Adrenal gland (tissue), 12 donors: ENCODE measurements around the gene MVB12A. TPM values are rescaled to one million over a fixed set of nuclear protein-coding genes. Genes with fewer than 3 reads are reported as not detected.

Experiments used
- DNase-seq, 7 donors: peaks; one replicate each; pipeline ENCODE4 v3.0.0-alpha.2; 2019 to 2020
- H3K27ac ChIP-seq, 5 donors: fragments of 200-600 bp; sonication (generic) in 4 of 5; 1 replicate in 3 of 5; 2 replicates in 2 of 5; pipeline versions ENCODE4 v1.5.1 to v1.8.0; 2016 to 2020; ENCODE audit warnings: mild to moderate bottlenecking in 1 of 5
- H3K27me3 ChIP-seq: fragments of 200-600 bp; 2 replicates; pipeline ENCODE4 v1.8.0; 2021
- H3K36me3 ChIP-seq, 2 donors: fragments of 200-600 bp; replicated peaks in 1 of 2; 1 replicate in 1 of 2; 2 replicates in 1 of 2; pipeline versions ENCODE4 v1.5.1 to v1.8.0; 2018 to 2022
- H3K4me1 ChIP-seq, 2 donors: fragments of 200-600 bp; replicated peaks in 1 of 2; 1 replicate in 1 of 2; 2 replicates in 1 of 2; pipeline versions ENCODE4 v1.5.1 to v1.8.0; 2018 to 2021
- H3K4me3 ChIP-seq, 4 donors: fragments of 200-600 bp; sonication (generic) in 3 of 4; one replicate each; pipeline ENCODE4 v1.5.1; 2016 to 2018
- H3K9me3 ChIP-seq, 3 donors: fragments of 200-600 bp; sonication (generic) in 1 of 3; replicated peaks in 1 of 3; 1 replicate in 2 of 3; 2 replicates in 1 of 3; pipeline versions ENCODE4 v1.5.1 to v1.8.0; 2016 to 2021
- CTCF ChIP-seq, 6 experiments: fragments of 450-650 bp in 4 of 6; fragments of 200-600 bp in 2 of 6; sonication (generic) in 1 of 6; IDR thresholded peaks; 1 replicate in 5 of 6; 2 replicates in 1 of 6; pipeline versions ENCODE4 v1.5.1 to v1.8.0; 2016 to 2021; ENCODE audit warnings: antibody characterized with exemption in 6 of 6, mild to moderate bottlenecking in 2 of 6, moderate library complexity in 1 of 6
- POLR2A ChIP-seq, 2 donors: fragments of 450-650 bp; IDR thresholded peaks; one replicate each; pipeline ENCODE4 v1.6.1; 2017; ENCODE audit warnings: antibody characterized with exemption in 2 of 2, mild to moderate bottlenecking in 2 of 2, moderate library complexity in 1 of 2
- WGBS, 4 donors: extraction: QIAGEN DNeasy Blood & Tissue Kit in 2 of 4; methylation state at CpG; one replicate each; pipeline versions ENCODE4 v1.1.5 to v1.1.7; 2013 to 2017; 5-methylcytosine and 5-hydroxymethylcytosine counted together
- intact Hi-C, 2 donors: fragments of 100-400 bp; cut with DNase I; formaldehyde crosslinking; loops; one replicate each; pipeline versions ENCODE4 v1.14.1 to v1.15.0; 2022 to 2023
- polyA plus RNA-seq, 3 donors: library from polyadenylated mRNA; stranded (reverse); fragments of 200-250 nt in 2 of 3; fragments of 350-450 nt in 1 of 3; fragmentation: Illumina TruSeq in 1 of 3; extraction: RNeasy Lipid Tissue Mini Kit (QIAGEN cat#74804) in 1 of 3; gene quantifications; one replicate each; pipeline ENCODE4 v1.2.3, GENCODE V29; 2013 to 2014
- total RNA-seq, 9 donors: library from RNA; depleted of rRNA in 4 of 9; stranded (reverse); fragments of >200 nt in 4 of 9; fragments of 120-200 nt in 1 of 9; fragmentation: NEBNext Ultra II Directional in 1 of 9; extraction: Animal tissue kit (Norgen Biotek cat#: 25700) in 1 of 9; gene quantifications; one replicate each; pipeline versions ENCODE4 v1.1.0 to v1.2.4, GENCODE V29; 2013 to 2023
- donor health status: healthy with polysubstance abuse.
- donor health status: Bipolar disorder and iron deficiency.
- donor health status: DM: yes; HTN: yes; CAD: no.
- donor health status: DM: no; HTN: no; CAD: no.
- donor health status: DM: no; HTN: no; CAD: no.
- donor health status: DM: yes; HTN: yes; CAD: no.

The MVB12A gene
- total and polyA plus RNA-seq, 12 donors, result 17.4 to 162 (median 105) TPM

DNA sequence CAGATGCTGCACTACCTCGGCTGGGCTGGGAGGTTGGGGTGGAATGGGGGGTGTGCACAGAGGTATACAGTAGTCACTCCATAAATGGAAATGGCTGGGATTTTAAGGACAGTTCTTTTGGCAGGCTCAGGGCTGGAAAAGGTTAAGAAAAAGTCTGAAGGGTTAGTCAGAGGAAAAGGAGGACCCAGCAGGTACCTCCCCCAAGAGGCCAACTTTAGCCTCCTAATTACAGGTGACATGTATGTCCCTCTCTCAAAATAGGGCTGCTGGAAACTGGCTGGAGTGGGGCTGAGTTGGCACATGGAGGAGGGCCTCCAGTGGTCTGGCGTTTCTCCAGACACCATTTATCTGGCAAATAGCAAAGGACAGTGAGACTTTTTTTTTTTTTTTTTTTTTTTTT lies 26.8 kb upstream of the MVB12A start:
- DNase-seq, result peak; percentile 61 to 91 (median 78)
- H3K27me3 ChIP-seq, result no peaks in the 10 kb centered on the region
- H3K4me1 ChIP-seq, result peaks cover 14 to 34% of the 10 kb centered on the region in 2 donors
- intact Hi-C loops, result loop anchor here in 1 of 2 donors (5.0 kb wide), 1 partner anchor 69 kb away; the partner anchor contains the start of gene NXNL1
- no peak overlapping the region for H3K27ac ChIP-seq
- TF ChIP-seq POLR2A (IDR thresholded peaks at IDR 0.05) (no peak), CTCF (IDR thresholded peaks at IDR 0.05) (no peak)
- WGBS, 4 donors, result 12 to 34% (median 29%) methylated on average over 2 of the region's 2 CpGs
- no peaks in the 10 kb centered on the region for H3K9me3 ChIP-seq
- H3K4me3 ChIP-seq, result no peak overlapping the region
- H3K36me3 ChIP-seq, result peaks cover 0 to 7% of the 10 kb centered on the region in 2 donors

GRCh38 chr19:17393914-17394313 lies 25.9 kb upstream of the MVB12A start, which contains the start of gene CCDC194:
Gene CCDC194 (minus strand): TSS chr19:17394196. CDS start chr19:17394158, 38 bp downstream.
- H3K4me1 ChIP-seq, result peaks cover 14 to 34% of the 10 kb centered on the region in 2 donors
- 9 to 40% (median 23%) methylated on average over 2 to 41 of the region's 41 CpGs for WGBS, 4 donors
- no peaks in the 10 kb centered on the region for H3K27me3 ChIP-seq
- DNase-seq, result peak in 2 of 7 donors; percentile 48 to 53
- H3K27ac ChIP-seq, result peak within 1 kb of the TSS in 3 of 5 donors; percentile 49 to 62 (median 56)
- H3K36me3 ChIP-seq, result peaks cover 0 to 12% of the 10 kb centered on the region in 2 donors
- no peaks in the 10 kb centered on the region for H3K9me3 ChIP-seq
- peak within 1 kb of the TSS in 1 of 4 donors; percentile 17 for H3K4me3 ChIP-seq
- TF ChIP-seq CTCF (IDR thresholded peaks at IDR 0.05) (no peak), POLR2A (IDR thresholded peaks at IDR 0.05) (no peak)
- intact Hi-C loops, result loop anchor here in 1 of 2 donors (5.0 kb wide), 1 partner anchor 68 kb away; the partner anchor contains the start of gene NXNL1

GRCh38 chr19:17394891-17395415 lies 24.9 kb upstream of the MVB12A start:
- H3K27ac ChIP-seq, result no peak overlapping the region
- intact Hi-C loops, result loop anchor here in 1 of 2 donors (5.0 kb wide), 1 partner anchor 67 kb away; the partner anchor contains the start of gene NXNL1
- H3K4me1 ChIP-seq, result peaks cover 14 to 34% of the 10 kb centered on the region in 2 donors
- no peaks in the 10 kb centered on the region for H3K27me3 ChIP-seq
- 18 to 33% (median 21%) methylated on average over 17 to 19 of the region's 19 CpGs for WGBS, 4 donors
- peak; percentile 37 to 88 (median 68) for TF ChIP-seq CTCF (IDR thresholded peaks at IDR 0.05)
- no peak for TF ChIP-seq POLR2A (IDR thresholded peaks at IDR 0.05)
- H3K4me3 ChIP-seq, result no peak overlapping the region
- H3K9me3 ChIP-seq, result no peaks in the 10 kb centered on the region
- peaks cover 0 to 18% of the 10 kb centered on the region in 2 donors for H3K36me3 ChIP-seq
- peak; percentile 54 to 86 (median 74) for DNase-seq

DNA sequence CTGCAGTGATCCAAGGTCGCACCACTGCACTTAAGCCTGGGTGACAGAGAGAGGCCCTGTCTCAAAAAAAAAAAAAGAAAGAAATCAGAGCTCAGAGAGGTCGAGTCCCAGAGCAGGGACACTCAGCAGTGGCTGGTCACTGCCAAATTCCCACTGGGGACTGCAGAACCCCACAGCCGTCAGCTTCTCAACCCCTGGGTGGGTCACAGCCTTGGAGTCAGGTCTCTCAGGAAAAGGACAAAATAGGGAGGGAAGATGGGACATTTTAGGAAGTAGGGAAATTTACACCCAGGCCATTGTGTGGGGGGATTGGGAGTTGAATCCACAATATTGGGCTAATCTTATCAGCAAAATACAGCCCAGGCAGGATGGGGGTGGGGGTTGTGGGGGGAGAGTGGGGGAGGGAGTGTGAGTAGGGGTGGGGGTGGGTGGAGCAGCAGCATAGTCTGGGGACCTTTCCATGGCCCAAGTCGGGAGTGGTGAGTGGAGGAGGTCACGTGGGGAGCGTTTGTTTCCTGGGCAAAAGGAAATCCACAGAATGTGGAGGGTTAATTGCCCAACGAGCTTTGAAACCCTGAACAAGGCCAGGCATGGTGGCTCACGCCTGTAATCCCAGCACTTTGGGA lies 20.8 kb upstream of the MVB12A start:
- intact Hi-C loops, result no loop called here
- no peak for TF ChIP-seq POLR2A (IDR thresholded peaks at IDR 0.05)
- peaks cover 0 to 45% of the 10 kb centered on the region in 2 donors for H3K36me3 ChIP-seq
- no peak overlapping the region for H3K27ac ChIP-seq
- 54 to 67% (median 61%) methylated on average over 8 of the region's 8 CpGs for WGBS, 4 donors
- H3K9me3 ChIP-seq, result no peaks in the 10 kb centered on the region
- H3K27me3 ChIP-seq, result no peaks in the 10 kb centered on the region
- DNase-seq, result no peak
- no peak overlapping the region for H3K4me3 ChIP-seq
- peaks cover 11 to 14% of the 10 kb centered on the region in 2 donors for H3K4me1 ChIP-seq
